Measurements from ENCODE around the gene CCDC97. TPM values are rescaled to one million over a fixed set of nuclear protein-coding genes. Genes with fewer than 3 reads are reported as not detected.

The CCDC97 gene
- total RNA-seq, 2 experiments from 2014 or later: 50.4 to 51.7 TPM

- Mint-ChIP-seq H3K36me3 (ENCODE audit: low read depth) (peaks cover 65% of the 10 kb centered on the region), H3K4me1 (peaks cover 34% of the 10 kb centered on the region), H3K27me3 (no peaks in the 10 kb centered on the region), H3K9me3 (no peaks in the 10 kb centered on the region), H3K4me3 (peak overlapping the region; percentile 10), H3K27ac (no peak overlapping the region)
- CTCF ChIA-PET: no interaction called here
- DNase-seq: no peak
- POLR2A ChIA-PET: no interaction called here
Observed at GRCh38 chr19:41316306-41316920, 6.4 kb downstream of the CCDC97 start.

DNA sequence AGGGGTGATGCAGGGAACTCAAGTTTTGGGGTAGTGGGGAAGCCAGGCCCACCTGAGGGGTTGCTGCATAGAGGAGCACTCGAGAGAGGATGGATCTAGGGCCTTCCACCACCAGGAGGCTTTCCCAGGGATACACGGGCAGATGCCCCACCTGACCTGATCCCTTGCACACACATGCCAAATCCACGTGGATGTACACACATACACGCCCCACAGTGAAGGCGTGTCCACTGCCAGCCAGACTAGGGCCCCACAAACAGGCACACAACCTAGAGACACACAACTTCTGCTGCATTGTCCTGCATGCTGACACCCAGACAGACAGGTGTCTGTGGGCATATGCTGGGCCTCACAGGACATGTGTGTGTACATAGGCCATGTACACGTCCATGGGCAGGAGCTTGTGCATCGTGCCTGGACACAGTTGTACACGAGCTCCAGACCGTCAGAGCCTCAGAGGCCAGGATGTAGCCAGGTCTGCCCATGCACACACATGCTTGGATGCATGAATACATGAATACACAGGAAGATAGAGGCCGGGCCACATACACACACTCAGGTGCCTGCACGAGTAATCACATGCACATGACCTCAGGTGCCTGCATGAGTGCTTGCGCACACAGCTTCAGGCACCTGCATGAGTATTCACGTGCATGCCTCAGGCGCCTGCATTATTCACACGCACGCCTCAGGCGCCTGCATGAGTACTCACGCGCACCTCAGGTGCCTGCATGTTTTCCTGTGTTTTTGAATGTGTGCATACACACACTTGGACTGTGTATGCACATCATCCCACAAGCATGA lies 8.9 kb downstream of the CCDC97 start:
- no peaks in the 10 kb centered on the region for H3K27me3 Mint-ChIP-seq
- POLR2A ChIA-PET: no interaction called here
- no peak overlapping the region for H3K27ac Mint-ChIP-seq
- H3K36me3 Mint-ChIP-seq (ENCODE audit: low read depth): peaks cover 59% of the 10 kb centered on the region
- H3K4me1 Mint-ChIP-seq: peaks cover 30% of the 10 kb centered on the region
- no peak for DNase-seq
- no peak overlapping the region for H3K4me3 Mint-ChIP-seq
- H3K9me3 Mint-ChIP-seq: no peaks in the 10 kb centered on the region
- CTCF ChIA-PET: interaction anchor here (1.5 kb wide), 1 partner anchor 10 kb away, joined by 3 read pairs; no protein-coding TSS in a partner anchor

DNA sequence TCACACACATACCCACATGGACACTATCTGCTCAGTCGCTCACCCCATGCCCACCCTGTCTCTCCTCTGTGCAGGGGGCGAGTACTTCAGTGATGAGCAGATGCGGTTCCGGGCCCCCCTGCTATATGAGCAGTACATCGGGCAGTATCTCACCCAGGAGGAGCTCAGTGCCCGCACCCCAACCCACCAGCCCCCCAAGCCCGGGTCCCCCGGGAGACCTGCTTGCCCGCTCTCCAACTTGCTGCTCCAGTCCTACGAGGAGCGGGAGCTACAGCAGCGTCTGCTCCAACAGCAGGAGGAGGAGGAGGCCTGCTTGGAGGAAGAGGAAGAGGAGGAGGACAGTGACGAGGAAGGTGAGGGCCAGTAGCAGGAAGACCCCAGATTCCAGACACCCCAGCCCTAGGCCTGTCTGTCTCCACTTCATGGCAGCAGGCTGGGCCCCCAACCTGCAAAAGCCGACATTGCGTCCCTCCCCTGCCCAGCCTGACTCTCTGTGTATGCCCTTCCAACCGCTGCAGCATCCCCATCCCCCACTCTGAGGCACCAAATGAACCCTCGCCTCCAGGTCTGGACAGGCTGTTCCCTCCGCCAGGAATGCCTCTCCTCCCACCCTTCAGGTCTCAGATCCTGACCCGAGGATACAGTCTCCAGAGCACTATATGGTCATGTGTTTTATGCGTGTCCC lies 9.7 kb downstream of the CCDC97 start:
- H3K4me3 Mint-ChIP-seq: no peak overlapping the region
- H3K36me3 Mint-ChIP-seq (ENCODE audit: low read depth): peaks cover 56% of the 10 kb centered on the region
- ChIA-PET POLR2A (no interaction called here), CTCF (interaction anchor here (0.7 kb wide), 1 partner anchor 25 kb away, joined by 3 read pairs; no protein-coding TSS in a partner anchor)
- H3K27me3 Mint-ChIP-seq: no peaks in the 10 kb centered on the region
- H3K9me3 Mint-ChIP-seq: no peaks in the 10 kb centered on the region
- H3K27ac Mint-ChIP-seq: no peak overlapping the region
- DNase-seq: no peak
- H3K4me1 Mint-ChIP-seq: peaks cover 36% of the 10 kb centered on the region

- Mint-ChIP-seq H3K4me3 (no peak overlapping the region), H3K4me1 (peaks cover 39% of the 10 kb centered on the region), H3K9me3 (no peaks in the 10 kb centered on the region), H3K27me3 (no peaks in the 10 kb centered on the region), H3K27ac (no peak overlapping the region), H3K36me3 (ENCODE audit: low read depth) (peaks cover 57% of the 10 kb centered on the region)
- ChIA-PET POLR2A (no interaction called here), CTCF (interaction anchor here (0.7 kb wide), 1 partner anchor 25 kb away, joined by 3 read pairs; no protein-coding TSS in a partner anchor)
- no peak for DNase-seq
Observed at GRCh38 chr19:41320185-41320518, 10.2 kb downstream of the CCDC97 start.

- H3K27me3 Mint-ChIP-seq: no peaks in the 10 kb centered on the region
- H3K4me1 Mint-ChIP-seq: peaks cover 43% of the 10 kb centered on the region
- peak overlapping the region; percentile 9 for H3K27ac Mint-ChIP-seq
- DNase-seq: no peak
- H3K9me3 Mint-ChIP-seq: no peaks in the 10 kb centered on the region
- H3K36me3 Mint-ChIP-seq (ENCODE audit: low read depth): peaks cover 57% of the 10 kb centered on the region
- CTCF ChIA-PET: interaction anchor here (0.7 kb wide), 1 partner anchor 26 kb away, joined by 3 read pairs; no protein-coding TSS in a partner anchor
- H3K4me3 Mint-ChIP-seq: no peak overlapping the region
- POLR2A ChIA-PET: no interaction called here
Observed at GRCh38 chr19:41320568-41320967, 10.6 kb downstream of the CCDC97 start.

DNA sequence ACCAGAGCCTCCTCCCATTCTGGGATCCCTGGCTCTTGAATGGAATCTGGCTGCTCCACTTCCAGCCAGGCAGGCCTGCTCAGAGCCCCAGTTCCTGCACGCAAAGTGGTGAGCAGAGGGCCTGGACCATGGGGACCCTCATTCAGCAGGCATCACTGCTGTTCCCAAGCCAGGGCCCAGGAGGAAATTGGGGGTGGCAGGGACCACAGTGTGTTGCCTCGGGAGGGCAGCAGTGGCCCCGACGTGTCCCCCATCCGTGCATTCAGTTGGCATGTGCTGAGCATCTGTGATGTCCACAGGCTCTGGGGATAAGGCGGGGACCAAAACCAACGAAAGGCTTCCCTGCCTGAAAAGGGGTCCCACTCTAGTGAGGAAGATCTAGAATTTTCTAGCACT lies 11.2 kb downstream of the CCDC97 start:
- Mint-ChIP-seq H3K36me3 (ENCODE audit: low read depth) (peaks cover 56% of the 10 kb centered on the region), H3K27ac (peak overlapping the region; percentile 72), H3K27me3 (no peaks in the 10 kb centered on the region), H3K4me3 (no peak overlapping the region), H3K4me1 (peaks cover 42% of the 10 kb centered on the region), H3K9me3 (no peaks in the 10 kb centered on the region)
- DNase-seq: no peak
- POLR2A ChIA-PET: no interaction called here
- CTCF ChIA-PET: no interaction called here

- ChIA-PET POLR2A (no interaction called here), CTCF (interaction anchor here (0.7 to 1.2 kb wide), 4 partner anchors 11 to 19 kb away, joined by 3 to 5 read pairs (median 3); no protein-coding TSS in a partner anchor)
- Mint-ChIP-seq H3K4me1 (peaks cover 46% of the 10 kb centered on the region), H3K27me3 (no peaks in the 10 kb centered on the region), H3K9me3 (no peaks in the 10 kb centered on the region), H3K36me3 (ENCODE audit: low read depth) (peaks cover 54% of the 10 kb centered on the region), H3K4me3 (no peak overlapping the region), H3K27ac (peak overlapping the region; percentile 72)
- DNase-seq: no peak
Observed at GRCh38 chr19:41321600-41322270, 11.8 kb downstream of the CCDC97 start.

DNA sequence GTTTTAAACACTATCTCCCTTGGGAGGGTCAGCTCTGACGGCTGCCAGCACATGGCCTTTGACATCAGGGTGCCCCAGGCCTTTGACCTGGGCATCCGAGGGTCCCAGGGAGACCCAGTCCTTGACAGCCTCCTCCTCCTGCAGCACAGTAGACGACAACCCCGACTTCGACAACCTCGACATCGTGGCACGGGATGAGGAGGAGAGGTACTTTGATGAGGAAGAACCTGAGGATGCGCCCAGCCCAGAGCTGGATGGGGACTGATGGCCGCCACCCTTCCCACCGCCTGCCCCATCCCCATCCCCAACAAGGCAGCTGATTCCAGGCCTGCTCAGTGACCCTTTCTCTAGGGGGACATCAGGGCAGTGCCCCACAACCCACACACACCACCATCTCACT lies 12.5 kb downstream of the CCDC97 start:
- H3K4me3 Mint-ChIP-seq: no peak overlapping the region
- peaks cover 46% of the 10 kb centered on the region for H3K4me1 Mint-ChIP-seq
- H3K27ac Mint-ChIP-seq: peak overlapping the region; percentile 37
- no peak for DNase-seq
- ChIA-PET POLR2A (interaction anchor here (0.9 kb wide), 1 partner anchor 29 kb away, joined by 3 read pairs; no protein-coding TSS in a partner anchor), CTCF (interaction anchor here (0.7 to 1.2 kb wide), 5 partner anchors 10 to 20 kb away, joined by 3 to 5 read pairs (median 3); no protein-coding TSS in a partner anchor)
- no peaks in the 10 kb centered on the region for H3K27me3 Mint-ChIP-seq
- H3K9me3 Mint-ChIP-seq: no peaks in the 10 kb centered on the region
- peaks cover 52% of the 10 kb centered on the region for H3K36me3 Mint-ChIP-seq (ENCODE audit: low read depth)

- ChIA-PET CTCF (interaction anchor here (1.1 to 1.2 kb wide), 2 partner anchors 14 to 17 kb away, joined by 3 to 5 read pairs; no protein-coding TSS in a partner anchor), POLR2A (interaction anchor here (0.9 kb wide), 1 partner anchor 28 kb away, joined by 3 read pairs; no protein-coding TSS in a partner anchor)
- no peaks in the 10 kb centered on the region for H3K27me3 Mint-ChIP-seq
- H3K27ac Mint-ChIP-seq: peak overlapping the region; percentile 37
- no peak for DNase-seq
- H3K9me3 Mint-ChIP-seq: no peaks in the 10 kb centered on the region
- no peak overlapping the region for H3K4me3 Mint-ChIP-seq
- H3K36me3 Mint-ChIP-seq (ENCODE audit: low read depth): peaks cover 50% of the 10 kb centered on the region
- peaks cover 49% of the 10 kb centered on the region for H3K4me1 Mint-ChIP-seq
Observed at GRCh38 chr19:41323023-41323422, 13.1 kb downstream of the CCDC97 start.

DNA sequence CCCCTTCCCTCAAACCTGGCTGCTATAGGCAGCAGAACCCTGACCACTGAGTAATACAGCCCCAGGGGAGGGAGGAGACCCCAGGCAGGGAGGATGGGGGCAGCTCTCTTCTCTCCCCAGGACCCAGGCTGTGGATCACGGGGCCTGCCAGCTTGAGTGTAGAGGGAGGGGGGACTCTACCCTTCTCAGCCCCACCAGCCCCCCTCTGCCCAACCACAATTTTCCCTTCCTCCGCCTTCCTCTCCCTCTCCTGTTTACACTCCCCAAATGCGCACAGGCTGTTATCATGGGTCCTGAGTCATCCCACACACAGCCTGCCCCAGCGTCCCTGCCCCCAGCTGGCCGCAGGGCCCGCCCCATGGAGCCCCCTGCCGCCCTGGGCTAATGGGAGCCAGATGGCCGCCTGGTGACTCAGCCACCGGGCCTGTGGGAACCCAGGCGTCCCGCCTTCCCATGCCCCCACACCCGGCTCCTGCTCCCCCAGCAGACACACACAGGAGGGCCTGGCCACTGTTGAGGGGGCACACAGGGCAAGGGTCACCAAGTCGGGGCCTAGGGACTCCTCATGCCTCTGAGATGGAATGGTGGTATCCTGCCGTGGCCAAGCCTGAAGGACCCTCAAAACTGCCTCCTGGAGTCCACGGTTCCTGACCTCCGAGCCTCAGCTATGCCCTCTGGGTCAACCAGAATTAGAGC lies 13.6 kb downstream of the CCDC97 start:
- Mint-ChIP-seq H3K4me3 (no peak overlapping the region), H3K36me3 (ENCODE audit: low read depth) (peaks cover 52% of the 10 kb centered on the region), H3K27ac (peak overlapping the region; percentile 64), H3K4me1 (peaks cover 54% of the 10 kb centered on the region), H3K27me3 (no peaks in the 10 kb centered on the region), H3K9me3 (no peaks in the 10 kb centered on the region)
- DNase-seq: no peak
- CTCF ChIA-PET: interaction anchor here (1.1 to 1.4 kb wide), 3 partner anchors 15 to 30 kb away, joined by 3 to 5 read pairs (median 3); no protein-coding TSS in a partner anchor
- POLR2A ChIA-PET: interaction anchor here (0.9 kb wide), 1 partner anchor 28 kb away, joined by 3 read pairs; no protein-coding TSS in a partner anchor

- CTCF ChIA-PET: interaction anchor here (1.0 to 1.7 kb wide), 4 partner anchors 15 to 29 kb away, joined by 3 to 8 read pairs (median 4); no protein-coding TSS in a partner anchor
- H3K4me3 Mint-ChIP-seq: no peak overlapping the region
- H3K9me3 Mint-ChIP-seq: no peaks in the 10 kb centered on the region
- peaks cover 61% of the 10 kb centered on the region for H3K4me1 Mint-ChIP-seq
- DNase-seq: no peak
- H3K27ac Mint-ChIP-seq: peak overlapping the region; percentile 81
- POLR2A ChIA-PET: no interaction called here
- no peaks in the 10 kb centered on the region for H3K27me3 Mint-ChIP-seq
- H3K36me3 Mint-ChIP-seq (ENCODE audit: low read depth): peaks cover 53% of the 10 kb centered on the region
Observed at GRCh38 chr19:41324231-41324702, 14.3 kb downstream of the CCDC97 start.
